ENCODE data around the gene CATSPERZ. TPM values are rescaled to one million over a fixed set of nuclear protein-coding genes. Genes with fewer than 3 reads are reported as not detected.

The CATSPERZ gene
- total and polyA plus RNA-seq, 2 of the 8 experiments (the other 6 are each of a cell fraction or from before 2014, with no cell fraction given), result 0.77 TPM; not detected in 1

- no peak overlapping the region for H3K9ac ChIP-seq (replicated peaks in 1 of 4; ENCODE audit: extremely low read depth in 1 of 4, low read depth in 3 of 4, low read length in 3 of 4)
- 89% methylated on average over 11 of the region's 11 CpGs; no CpG with 5 or more reads in 1 of the 2 experiments for WGBS, 2 experiments (ENCODE audit: extremely low coverage in 1 of 2, insufficient coverage in 1 of 2, insufficient read length in 1 of 2, insufficient replicate concordance in 2 of 2, low coverage in 1 of 2, low lambda C conversion rate in 2 of 2, missing lambda C conversion rate in 1 of 2)
- DNase-seq (ENCODE audit: low read depth in 1 of 2, low spot score in 2 of 2), result no peak
These were observed 30.7 kb downstream of the CATSPERZ start for GRCh38 chr11:64330888-64331287.

More at GRCh38 chr11:64330888-64331287, 30.7 kb downstream of the CATSPERZ start:
- TF ChIP-seq SP4 (IDR thresholded peaks at IDR 0.05; ENCODE audit: low read length) (no peak), JUN (IDR thresholded peaks at IDR 0.05; ENCODE audit: low read depth, low read length) (no peak), KDM4A (IDR thresholded peaks at IDR 0.05; ENCODE audit: low read depth, low read length, severe bottlenecking) (no peak), RXRA (IDR thresholded peaks at IDR 0.05; ENCODE audit: insufficient read depth, low read depth, low read length) (no peak), RFX5 (IDR thresholded peaks at IDR 0.05; ENCODE audit: borderline replicate concordance, low read depth, low read length) (no peak), FOSL1 (IDR thresholded peaks at IDR 0.05; ENCODE audit: insufficient read depth, low read depth, low read length) (no peak), BACH1 (IDR thresholded peaks at IDR 0.05; ENCODE audit: low read length) (no peak), SP2 (IDR thresholded peaks at IDR 0.05; ENCODE audit: low read length) (no peak), CHD2 (IDR thresholded peaks at IDR 0.05; ENCODE audit: low read length) (no peak), GTF2F1 (IDR thresholded peaks at IDR 0.05; ENCODE audit: borderline replicate concordance, low read depth, low read length) (no peak), RBBP5 (IDR thresholded peaks at IDR 0.05; ENCODE audit: borderline replicate concordance, low read depth, low read length) (no peak)
- ChIA-PET POLR2A (ENCODE audit: partially characterized antibody) (interaction anchor here (0.7 to 7.3 kb wide), 9 partner anchors 9 to 1666 kb away, joined by 3 to 61 read pairs (median 3); partner anchors contain the start of genes C11orf98, CCDC88B, CSKMT and ESRRA), CTCF (ENCODE audit: partially characterized antibody) (interaction anchor here (0.7 to 37.6 kb wide), 8 partner anchors 8 to 296 kb away, joined by 3 to 614 read pairs (median 4); partner anchors contain the start of genes CATSPERZ, CCDC88B, ESRRA and PRDX5)
- H3K79me1 ChIP-seq (ENCODE audit: low read depth, low read length), result no peaks in the 10 kb centered on the region
- H3K14ac ChIP-seq (ENCODE audit: insufficient read length), result no peak overlapping the region
- peaks cover 2% of the 10 kb centered on the region; the same call in 1 of the 2 replicates for H3K23me2 ChIP-seq (ENCODE audit: low read depth, low read length)
- H2BK120ac ChIP-seq (replicated peaks; ENCODE audit: low read depth, low read length), result no peak overlapping the region
- H4K20me1 ChIP-seq (replicated peaks in 1 of 2; ENCODE audit: control insufficient read depth in 1 of 2, insufficient read depth in 2 of 2, low read length in 2 of 2), result peaks cover 0 to 2% of the 10 kb centered on the region in 2 experiments
- no peak overlapping the region; the same call in 1 of the 2 replicates for H2AK5ac ChIP-seq (ENCODE audit: low read depth, low read length)
- H3K18ac ChIP-seq (ENCODE audit: extremely low read depth, low read length), result no peak overlapping the region
- H2BK15ac ChIP-seq (ENCODE audit: low read length), result peak overlapping the region; percentile 88; the same call in 1 of the 2 replicates
- peaks cover 0 to 9% (median 4%) of the 10 kb centered on the region in 4 experiments; a peak in 6 of 7 replicates for H3K4me1 ChIP-seq (replicated peaks in 1 of 4; ENCODE audit: control insufficient read depth in 3 of 4, insufficient read depth in 4 of 4, low read length in 3 of 4)
- H2BK12ac ChIP-seq (ENCODE audit: low read depth, low read length), result peak overlapping the region; percentile 94; the same call in 1 of the 2 replicates
- H3K56ac ChIP-seq (replicated peaks; ENCODE audit: insufficient read length, low read depth, low read length), result no peak overlapping the region
- H3K4ac ChIP-seq (replicated peaks; ENCODE audit: insufficient read length, low read depth, low read length), result peak overlapping the region; percentile 13
- H4K5ac ChIP-seq (ENCODE audit: insufficient read length, low read depth, low read length), result no peak overlapping the region
- no peak overlapping the region for H3K27ac ChIP-seq (ENCODE audit: low read depth, low read length)
- 0 out of 2 replicates have a peak overlapping the region, but pooled peaks have one; percentile 12 for H2BK5ac ChIP-seq (ENCODE audit: low read depth, low read length)
- no peak overlapping the region for H3K23ac ChIP-seq (ENCODE audit: insufficient read length)
- H3K4me3 ChIP-seq (ENCODE audit: extremely low read depth in 1 of 4, insufficient read depth in 2 of 4, low read depth in 3 of 4, low read length in 4 of 4), result no peak overlapping the region
- no peaks in the 10 kb centered on the region for H3K27me3 ChIP-seq (replicated peaks in 1 of 4; ENCODE audit: control insufficient read depth in 3 of 4, extremely low read depth in 1 of 4, insufficient read depth in 3 of 4, low read length in 3 of 4)
- no peaks in the 10 kb centered on the region for H3K9me3 ChIP-seq (ENCODE audit: insufficient read depth in 2 of 2, low read depth in 1 of 2, low read length in 1 of 2)
- H2AFZ ChIP-seq (ENCODE audit: low read length), result no peak overlapping the region
- no peak overlapping the region for H4K8ac ChIP-seq (ENCODE audit: extremely low read depth, insufficient read depth, low read length)
- H3K79me2 ChIP-seq (ENCODE audit: control insufficient read depth in 1 of 2, insufficient read depth in 2 of 2, low read length in 2 of 2), result no peaks in the 10 kb centered on the region
- H3K36me3 ChIP-seq (ENCODE audit: control insufficient read depth in 2 of 4, insufficient read depth in 4 of 4, low read length in 3 of 4), result no peaks in the 10 kb centered on the region
- no peak for FAIRE-seq
- 0 out of 2 replicates have a peak overlapping the region, but pooled peaks have one; percentile 86 for H2BK20ac ChIP-seq (ENCODE audit: low read length)
- no peak overlapping the region for H4K91ac ChIP-seq (replicated peaks; ENCODE audit: insufficient read length, low read length)
- H3K4me2 ChIP-seq (ENCODE audit: insufficient read depth in 1 of 2, low read depth in 2 of 2, low read length in 2 of 2), result no peak overlapping the region
